PFSK-1 (cell line): ENCODE data around the gene PADI1.

Source experiments
- FOXP2 ChIP-seq: optimal IDR thresholded peaks from 2 replicates; pipeline ENCODE3; 2011; ENCODE audit warnings: borderline replicate concordance, control low read depth, inconsistent platforms; ENCODE audit not compliant: insufficient read depth; ENCODE audit errors: extremely low read length, extremely low read depth
- POLR2AphosphoS5 ChIP-seq: IDR thresholded peaks from 2 replicates; pipeline ENCODE4 v1.6.1; 2012; ENCODE audit warnings: low read depth, mild to moderate bottlenecking, control low read depth, low read length, moderate library complexity
- REST ChIP-seq, 2 experiments: IDR thresholded peaks; 2 replicates each; pipeline versions ENCODE4 v1.6.1 to v1.8.0; 2011 to 2012; ENCODE audit warnings: low read depth in 2 of 2, low read length in 2 of 2, control low read depth in 1 of 2, inconsistent platforms in 1 of 2, mild to moderate bottlenecking in 1 of 2, moderate library complexity in 1 of 2; ENCODE audit not compliant: insufficient read depth in 1 of 2
- SIN3A ChIP-seq: IDR thresholded peaks from 2 replicates; pipeline ENCODE4 v1.6.1; 2012; ENCODE audit warnings: mild to moderate bottlenecking, low read length, moderate library complexity, borderline replicate concordance; ENCODE audit not compliant: insufficient read depth
- TAF1 ChIP-seq: IDR thresholded peaks from 2 replicates; pipeline ENCODE4 v1.6.1; 2012; ENCODE audit warnings: low read length, control low read depth, borderline replicate concordance; ENCODE audit not compliant: insufficient read depth

- TF ChIP-seq REST (IDR thresholded peaks at IDR 0.05; ENCODE audit: insufficient read depth in 1 of 2, low read depth in 2 of 2, low read length in 2 of 2), result no peak
- TF ChIP-seq TAF1, result no peak
- TF ChIP-seq POLR2AphosphoS5, result no peak
- no peak for TF ChIP-seq SIN3A
- TF ChIP-seq FOXP2, result no peak
These were observed 10.1 kb downstream of the PADI1 start for GRCh38 chr1:17214876-17215544.
